NCI-H1048 (cell line): ENCODE results near the gene CFHR2.

Experiments
- DNase-seq: peaks from one replicate; lab custom pipeline; 2025; lab: John Stamatoyannopoulos, UW

CFHR2 gene

DNA sequence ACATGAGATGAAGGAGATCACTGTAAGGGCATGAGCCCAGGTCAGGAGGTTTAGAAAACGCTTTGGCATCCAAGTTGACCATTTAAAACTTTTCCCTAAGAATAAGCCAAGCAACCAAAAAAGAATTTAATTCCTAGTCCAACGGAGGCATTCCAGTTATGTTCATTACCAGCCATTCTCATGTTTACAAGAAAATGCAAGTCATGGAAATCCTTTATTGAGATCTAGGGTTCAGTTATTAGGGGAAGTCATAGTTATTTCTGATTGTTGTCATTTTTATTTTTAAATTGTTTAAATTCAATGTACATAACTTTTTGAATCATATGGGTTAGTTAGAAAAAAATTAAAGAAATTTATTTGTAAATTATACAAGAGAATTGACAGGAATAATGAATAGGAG is 58.3 kb downstream of the CFHR2 start:
- DNase-seq: no peak

DNA sequence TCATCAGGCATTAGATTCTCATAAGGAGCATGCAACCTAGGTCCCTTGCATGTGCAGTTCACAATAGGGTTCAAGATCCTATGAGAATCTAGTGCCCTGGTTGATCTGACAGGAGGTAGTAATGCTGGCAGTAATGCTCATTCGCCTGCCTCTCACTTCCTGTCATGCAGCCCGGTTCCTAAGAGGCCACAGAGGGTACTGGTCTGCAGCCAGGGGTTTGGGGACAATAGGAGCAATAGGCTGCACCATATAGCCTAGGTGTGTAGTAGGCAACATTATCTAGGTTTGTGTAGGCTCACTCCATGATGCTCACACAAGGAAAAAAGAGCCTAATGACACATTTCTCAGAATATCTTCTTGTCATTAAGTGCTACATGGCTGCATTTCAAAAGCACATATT is 59.6 kb downstream of the CFHR2 start:
- no peak for DNase-seq

DNA sequence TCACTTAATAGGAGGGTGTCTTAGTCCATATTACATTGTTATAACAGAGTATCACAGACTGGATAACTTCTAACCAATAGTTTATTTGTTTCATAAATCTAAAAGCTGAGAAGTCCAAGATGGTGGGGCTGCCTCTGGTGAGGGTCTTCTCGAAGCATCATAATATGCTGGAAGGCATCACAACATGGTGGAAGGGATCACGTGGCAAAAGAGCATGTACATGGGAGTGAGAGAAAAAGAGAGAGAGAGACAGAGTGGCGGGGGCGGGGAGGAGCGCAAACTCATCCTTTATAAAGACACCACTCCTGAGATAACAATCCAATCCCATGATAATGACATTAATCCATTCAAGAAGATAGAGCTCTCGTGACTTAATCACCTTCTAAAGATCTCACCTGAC is 65.3 kb downstream of the CFHR2 start:
- no peak for DNase-seq
